ACC112 (cell line): Measurements from ENCODE around the gene CNOT11.

ENCODE experiments used
- H2AFZ ChIP-seq: fragments of 200-600 bp; sonication (generic); one replicate; pipeline ENCODE4 v1.6.0; 2017; ENCODE audit warnings: antibody characterized with exemption, low read length; ENCODE audit not compliant: unreplicated experiment
- H3K27ac ChIP-seq: fragments of 200-600 bp; sonication (generic); 2 replicates; pipeline ENCODE4 v1.5.1; 2014; ENCODE audit warnings: low read depth, mild to moderate bottlenecking, antibody characterized with exemption, low read length, moderate library complexity
- H3K27me3 ChIP-seq: fragments of 200-600 bp; sonication (generic); 2 replicates; pipeline ENCODE4 v1.6.1; 2014; ENCODE audit warnings: mild to moderate bottlenecking, antibody characterized with exemption, low read length, moderate library complexity, mixed read lengths; ENCODE audit not compliant: insufficient read depth
- H3K36me3 ChIP-seq: fragments of 200-600 bp; sonication (generic); 2 replicates; pipeline ENCODE4 v1.6.1; 2016; ENCODE audit warnings: mild to moderate bottlenecking, antibody characterized with exemption, low read length, moderate library complexity, mixed read lengths; ENCODE audit not compliant: insufficient read depth
- H3K4me1 ChIP-seq: fragments of 200-600 bp; sonication (generic); one replicate; pipeline ENCODE4 v1.6.1; 2016; ENCODE audit warnings: low read length, mixed read lengths; ENCODE audit not compliant: insufficient read depth, unreplicated experiment, control insufficient read depth
- H3K4me3 ChIP-seq: fragments of 200-600 bp; sonication (generic); 2 replicates; pipeline ENCODE4 v1.5.1; 2014; ENCODE audit warnings: mild to moderate bottlenecking, low read depth, low read length
- H3K79me2 ChIP-seq: fragments of 200-600 bp; sonication (generic); one replicate; pipeline ENCODE4 v1.6.0; 2016; ENCODE audit warnings: low read length; ENCODE audit not compliant: control insufficient read depth, unreplicated experiment, insufficient read depth

The CNOT11 gene

GRCh38 chr2:101281482-101281881 lies 28.8 kb downstream of the CNOT11 start:
- peaks cover 38% of the 10 kb centered on the region for H3K36me3 ChIP-seq
- no peaks in the 10 kb centered on the region for H3K79me2 ChIP-seq
- H3K4me1 ChIP-seq = no peaks in the 10 kb centered on the region
- H3K4me3 ChIP-seq = no peak overlapping the region
- H3K27me3 ChIP-seq = no peaks in the 10 kb centered on the region
- H3K27ac ChIP-seq = no peak overlapping the region
- no peak overlapping the region for H2AFZ ChIP-seq

DNA sequence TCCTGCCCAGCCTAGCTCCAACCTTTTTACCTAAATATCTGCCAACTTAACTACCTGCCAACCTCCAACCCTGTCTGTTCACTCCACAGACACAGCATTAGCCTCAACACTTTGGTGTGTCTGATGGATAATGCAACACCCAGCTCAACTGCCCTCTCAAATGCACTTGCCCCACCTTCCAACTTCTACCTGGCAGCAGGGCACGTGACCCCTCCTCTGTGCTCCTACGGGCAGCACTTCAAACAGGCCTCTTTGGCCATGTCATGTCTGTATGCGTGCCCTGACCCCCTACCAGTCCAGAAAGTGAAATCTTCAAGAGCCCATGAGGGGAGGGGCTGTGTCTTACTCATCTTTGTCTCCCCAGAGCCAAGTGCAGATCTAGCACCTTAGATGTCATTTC lies 30.3 kb downstream of the CNOT11 start:
- Histone ChIP-seq H3K4me1 (no peaks in the 10 kb centered on the region), H3K27ac (no peak overlapping the region)

DNA sequence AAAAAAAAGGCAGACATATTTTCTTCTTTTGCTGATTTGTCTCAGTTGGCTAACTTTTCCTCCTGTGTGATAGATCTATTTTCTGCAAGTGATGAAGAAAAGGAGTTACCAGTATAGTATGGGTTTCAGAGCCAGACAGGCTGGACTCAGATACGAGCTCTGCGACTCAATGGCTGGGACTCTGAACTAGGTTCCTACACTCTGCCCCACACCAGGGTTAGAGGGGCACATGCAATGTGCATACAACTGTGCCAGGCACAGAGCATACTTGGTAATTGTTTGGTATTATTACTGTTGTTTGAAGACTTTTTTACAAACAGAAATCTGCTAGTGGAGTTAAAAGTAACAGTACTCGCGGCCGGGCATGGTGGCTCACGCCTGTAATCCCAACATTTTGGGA lies 34.0 kb downstream of the CNOT11 start:
- no peak overlapping the region for H2AFZ ChIP-seq
- H3K27me3 ChIP-seq = no peaks in the 10 kb centered on the region
- H3K4me3 ChIP-seq = no peak overlapping the region
- H3K79me2 ChIP-seq = peaks cover 4% of the 10 kb centered on the region
- H3K36me3 ChIP-seq = peaks cover 41% of the 10 kb centered on the region
- no peak overlapping the region for H3K27ac ChIP-seq
- no peaks in the 10 kb centered on the region for H3K4me1 ChIP-seq

More for the DNA sequence above, 30.3 kb downstream of the CNOT11 start:
- peaks cover 38% of the 10 kb centered on the region for H3K36me3 ChIP-seq
- no peaks in the 10 kb centered on the region for H3K79me2 ChIP-seq
- H3K4me3 ChIP-seq = no peak overlapping the region
- H2AFZ ChIP-seq = no peak overlapping the region
- no peaks in the 10 kb centered on the region for H3K27me3 ChIP-seq

DNA sequence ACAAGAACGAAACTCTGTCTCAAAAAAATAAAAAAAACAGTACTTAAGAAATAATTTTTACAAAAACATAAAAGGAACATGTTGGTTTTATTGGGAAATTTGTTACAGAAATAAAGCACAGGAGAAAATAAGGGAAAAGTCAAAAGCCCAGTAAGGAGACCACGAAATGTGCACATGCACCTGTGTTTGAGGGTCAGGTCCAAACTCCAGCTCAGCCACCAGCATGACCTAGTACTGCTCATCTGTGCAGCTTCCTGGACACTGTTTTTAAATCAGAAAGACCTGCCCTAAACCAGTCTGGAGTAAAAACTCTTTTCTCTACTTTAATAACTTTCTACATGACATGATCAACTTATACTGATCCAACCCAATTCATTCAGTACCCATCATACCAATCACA lies 34.6 kb downstream of the CNOT11 start:
- H3K27me3 ChIP-seq = no peaks in the 10 kb centered on the region
- H3K4me1 ChIP-seq = no peaks in the 10 kb centered on the region
- H2AFZ ChIP-seq = no peak overlapping the region
- no peak overlapping the region for H3K4me3 ChIP-seq
- H3K36me3 ChIP-seq = peaks cover 36% of the 10 kb centered on the region
- H3K27ac ChIP-seq = no peak overlapping the region
- peaks cover 6% of the 10 kb centered on the region for H3K79me2 ChIP-seq

DNA sequence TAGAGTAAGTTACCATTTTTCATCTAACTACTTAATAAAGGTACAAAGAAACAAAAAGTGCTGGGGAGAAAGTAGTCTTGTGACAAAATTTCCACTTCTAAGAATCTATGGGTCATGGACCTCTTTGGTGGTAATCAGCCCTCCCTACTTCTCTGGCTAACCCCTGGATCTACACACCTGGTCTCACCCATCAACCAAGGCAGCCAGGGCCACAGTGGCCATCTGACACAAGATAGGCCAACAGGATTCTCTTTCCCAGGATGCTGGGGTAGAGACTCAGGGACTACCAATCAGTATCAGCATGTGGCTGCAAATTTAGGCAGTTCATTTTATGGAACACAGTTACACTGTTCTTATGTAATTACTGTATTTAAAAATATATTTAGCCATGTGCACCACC lies 38.0 kb downstream of the CNOT11 start:
- H3K79me2 ChIP-seq = peaks cover 28% of the 10 kb centered on the region
- H3K36me3 ChIP-seq = peaks cover 40% of the 10 kb centered on the region
- H3K27me3 ChIP-seq = no peaks in the 10 kb centered on the region
- peaks cover 1% of the 10 kb centered on the region for H3K4me1 ChIP-seq
- H2AFZ ChIP-seq = no peak overlapping the region
- H3K27ac ChIP-seq = no peak overlapping the region
- no peak overlapping the region for H3K4me3 ChIP-seq

GRCh38 chr2:101291973-101292372 lies 39.3 kb downstream of the CNOT11 start:
- H3K4me1 ChIP-seq = peaks cover 10% of the 10 kb centered on the region
- H3K4me3 ChIP-seq = no peak overlapping the region
- H3K27me3 ChIP-seq = no peaks in the 10 kb centered on the region
- H3K36me3 ChIP-seq = peaks cover 31% of the 10 kb centered on the region
- H3K79me2 ChIP-seq = peaks cover 40% of the 10 kb centered on the region
- no peak overlapping the region for H3K27ac ChIP-seq
- H2AFZ ChIP-seq = no peak overlapping the region

- no peak overlapping the region for H2AFZ ChIP-seq
- peaks cover 13% of the 10 kb centered on the region for H3K4me1 ChIP-seq
- H3K27me3 ChIP-seq = no peaks in the 10 kb centered on the region
- H3K4me3 ChIP-seq = no peak overlapping the region
- peaks cover 24% of the 10 kb centered on the region for H3K36me3 ChIP-seq
- H3K79me2 ChIP-seq = peaks cover 51% of the 10 kb centered on the region
- H3K27ac ChIP-seq = no peak overlapping the region
These were observed 40.9 kb downstream of the CNOT11 start for GRCh38 chr2:101293544-101293943.

DNA sequence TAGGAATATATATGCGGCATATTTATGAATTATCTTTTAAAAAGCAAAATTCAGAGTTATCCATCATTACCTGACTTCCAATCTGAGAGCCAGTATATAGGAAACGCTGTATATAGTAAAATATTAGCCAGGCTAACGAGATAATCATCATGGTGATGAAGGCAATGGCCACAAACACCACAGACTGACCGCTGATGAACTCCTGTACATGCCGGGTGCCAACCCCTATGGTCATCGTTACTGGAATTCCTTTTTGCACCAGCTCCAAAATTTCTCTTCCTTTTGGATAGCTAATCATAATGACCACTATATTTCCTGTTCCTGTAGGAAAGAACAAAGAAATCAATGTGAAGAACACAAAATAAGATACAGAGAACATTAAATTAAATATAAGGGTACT lies 42.2 kb downstream of the CNOT11 start:
- Histone ChIP-seq H3K36me3 (peaks cover 19% of the 10 kb centered on the region), H3K79me2 (peaks cover 64% of the 10 kb centered on the region)

GRCh38 chr2:101295895-101296294 lies 43.2 kb downstream of the CNOT11 start:
- Histone ChIP-seq H3K4me3 (no peak overlapping the region), H3K36me3 (peaks cover 19% of the 10 kb centered on the region), H3K4me1 (peaks cover 13% of the 10 kb centered on the region), H2AFZ (no peak overlapping the region), H3K27ac (no peak overlapping the region), H3K79me2 (peaks cover 74% of the 10 kb centered on the region), H3K27me3 (no peaks in the 10 kb centered on the region)

More for the DNA sequence above, 42.2 kb downstream of the CNOT11 start:
- Histone ChIP-seq H3K4me3 (no peak overlapping the region), H2AFZ (no peak overlapping the region), H3K27ac (no peak overlapping the region), H3K27me3 (no peaks in the 10 kb centered on the region), H3K4me1 (peaks cover 13% of the 10 kb centered on the region)

DNA sequence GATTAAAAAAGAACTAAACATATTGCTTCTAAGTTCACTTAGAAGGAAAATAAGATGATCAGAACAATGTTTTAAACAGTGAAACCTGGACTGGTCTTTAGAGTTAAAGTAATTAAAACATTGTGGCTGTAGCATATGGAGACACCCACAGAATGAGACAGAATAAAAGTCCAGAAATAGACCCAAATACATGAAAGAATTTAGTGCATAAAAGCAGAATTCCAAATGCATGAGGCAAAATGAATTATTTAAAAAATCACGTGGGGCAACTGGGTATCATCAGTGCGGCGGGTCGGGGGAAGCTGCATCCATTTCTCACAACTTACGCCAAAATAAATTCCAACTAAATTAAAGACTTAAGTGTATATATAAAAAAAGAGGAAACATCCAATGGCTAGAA lies 43.7 kb downstream of the CNOT11 start:
- H2AFZ ChIP-seq = no peak overlapping the region
- peaks cover 79% of the 10 kb centered on the region for H3K79me2 ChIP-seq
- no peak overlapping the region for H3K4me3 ChIP-seq

DNA sequence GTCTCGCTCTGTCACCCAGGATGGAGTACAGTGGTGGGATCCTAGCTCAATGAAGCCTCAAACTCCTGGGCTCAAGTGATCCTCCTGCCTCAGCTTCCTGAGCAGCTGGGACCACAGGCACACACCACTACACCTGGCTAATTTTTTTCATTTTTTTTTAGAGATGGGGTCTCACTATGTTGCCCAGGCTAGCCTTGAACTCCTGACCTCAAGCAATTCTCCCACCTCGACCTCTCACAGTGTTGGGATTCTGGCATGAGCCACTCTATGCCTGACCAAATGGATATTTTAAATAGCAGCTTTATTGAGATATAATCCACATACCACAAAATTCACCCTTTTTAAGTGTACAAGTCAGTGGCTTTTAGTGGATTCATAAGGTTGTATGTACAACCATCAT lies 44.7 kb downstream of the CNOT11 start:
- no peak overlapping the region for H3K4me3 ChIP-seq
- H3K36me3 ChIP-seq = peaks cover 13% of the 10 kb centered on the region; the same call in 1 of the 2 replicates
- no peaks in the 10 kb centered on the region for H3K27me3 ChIP-seq
- no peak overlapping the region for H2AFZ ChIP-seq
- H3K79me2 ChIP-seq = peaks cover 86% of the 10 kb centered on the region
- H3K27ac ChIP-seq = no peak overlapping the region
- H3K4me1 ChIP-seq = peaks cover 13% of the 10 kb centered on the region

More for the DNA sequence above, 43.7 kb downstream of the CNOT11 start:
- peaks cover 18% of the 10 kb centered on the region for H3K36me3 ChIP-seq
- H3K4me1 ChIP-seq = peaks cover 13% of the 10 kb centered on the region
- H3K27me3 ChIP-seq = no peaks in the 10 kb centered on the region
- H3K27ac ChIP-seq = no peak overlapping the region
